ENCODE data around the gene SLC22A23. TPM values are rescaled to one million over a fixed set of nuclear protein-coding genes. Genes with fewer than 3 reads are reported as not detected.

Gene SLC22A23
- total RNA-seq, 2 experiments from 2014 or later, result not detected

GRCh38 chr6:3231247-3232016, 225.4 kb downstream of the SLC22A23 start:
- Histone ChIP-seq H3K4me1 (ENCODE audit: insufficient read depth, low read length, poor library complexity, severe bottlenecking) (peaks cover 39% of the 10 kb centered on the region), H3K9me2 (ENCODE audit: insufficient read depth, low read length) (no peaks in the 10 kb centered on the region), H3K4me3 (ENCODE audit: low read depth, low read length, poor library complexity, severe bottlenecking) (no peak overlapping the region), H3K9me3 (ENCODE audit: low read length) (no peaks in the 10 kb centered on the region), H3K4me2 (ENCODE audit: low read length) (no peak overlapping the region), H3K27ac (ENCODE audit: low read depth, low read length, poor library complexity, severe bottlenecking) (no peak overlapping the region), H4K20me1 (ENCODE audit: insufficient read depth, low read length) (no peaks in the 10 kb centered on the region), H3K79me2 (ENCODE audit: insufficient read depth, low read depth, low read length) (no peaks in the 10 kb centered on the region), H3K36me3 (ENCODE audit: insufficient read depth, low read length) (no peaks in the 10 kb centered on the region), H2AFZ (ENCODE audit: low read length) (no peak overlapping the region)
- no peak for TF ChIP-seq CTCF (conservative IDR thresholded peaks at IDR 0.05; ENCODE audit: low read length)
- no peak for TF ChIP-seq EZH2phosphoT487 (IDR thresholded peaks at IDR 0.05; ENCODE audit: borderline replicate concordance, low read depth, low read length)
- no peak for DNase-seq (ENCODE audit: low spot score)
- ChIA-PET CTCF (ENCODE audit: unreplicated experiment) (no interaction called here), POLR2A (interaction anchor here (0.6 kb wide), 1 partner anchor 78 kb away, joined by 4 read pairs; no protein-coding TSS in a partner anchor)
- intact Hi-C loops (cut with micrococcal nuclease; ENCODE audit: unreplicated experiment), result loop anchor here (10.0 kb wide), 1 partner anchor 247 kb away; no protein-coding TSS in a partner anchor
- BruUV-seq (replicated peaks), result no TSS peak

- ChIA-PET CTCF (ENCODE audit: unreplicated experiment) (no interaction called here), POLR2A (no interaction called here)
- no peaks in the 10 kb centered on the region for H4K20me1 ChIP-seq (ENCODE audit: insufficient read depth, low read length)
- no peak for TF ChIP-seq CTCF (conservative IDR thresholded peaks at IDR 0.05; ENCODE audit: low read length)
- TF ChIP-seq EZH2phosphoT487 (IDR thresholded peaks at IDR 0.05; ENCODE audit: borderline replicate concordance, low read depth, low read length), result no peak
- no peak overlapping the region for H2AFZ ChIP-seq (ENCODE audit: low read length)
- H3K9me2 ChIP-seq (ENCODE audit: insufficient read depth, low read length), result no peaks in the 10 kb centered on the region
- intact Hi-C loops (cut with micrococcal nuclease; ENCODE audit: unreplicated experiment), result loop anchor here (10.0 kb wide), 1 partner anchor 246 kb away; no protein-coding TSS in a partner anchor
- H3K27ac ChIP-seq (ENCODE audit: low read depth, low read length, poor library complexity, severe bottlenecking), result no peak overlapping the region
- H3K4me2 ChIP-seq (ENCODE audit: low read length), result no peak overlapping the region
- no peak overlapping the region for H3K4me3 ChIP-seq (ENCODE audit: low read depth, low read length, poor library complexity, severe bottlenecking)
- H3K9me3 ChIP-seq (ENCODE audit: low read length), result no peaks in the 10 kb centered on the region
- BruUV-seq (replicated peaks), result no TSS peak
- peaks cover 36% of the 10 kb centered on the region for H3K4me1 ChIP-seq (ENCODE audit: insufficient read depth, low read length, poor library complexity, severe bottlenecking)
- H3K79me2 ChIP-seq (ENCODE audit: insufficient read depth, low read depth, low read length), result no peaks in the 10 kb centered on the region
- H3K36me3 ChIP-seq (ENCODE audit: insufficient read depth, low read length), result no peaks in the 10 kb centered on the region
- no peak for DNase-seq (ENCODE audit: low spot score)
These were observed 226.0 kb downstream of the SLC22A23 start for GRCh38 chr6:3230900-3231246.
